AG04450 (cell line): ENCODE data around the gene EIF3F. TPM values are rescaled to one million over a fixed set of nuclear protein-coding genes. Genes with fewer than 3 reads are reported as not detected.

Experiments used
- CTCF ChIA-PET: fragments of 300-600, 350-600 bp; formaldehyde crosslinking; extraction: SDS; loops from one replicate; lab custom pipeline; 2022; ENCODE audit warnings: antibody characterized with exemption, inconsistent platforms; lab: Charles Lee
- POLR2A ChIA-PET: fragments of 350-600 bp; formaldehyde crosslinking; extraction: SDS; loops from one replicate; lab custom pipeline; 2021; ENCODE audit warnings: antibody characterized with exemption, inconsistent platforms; lab: Yijun Ruan, JAX
- DNase-seq: peaks from one replicate; pipeline ENCODE4 v3.0.0-alpha.2; 2011; ENCODE audit warnings: low read depth, low spot score
- H3K27ac ChIP-seq: one replicate; pipeline ENCODE4 v1.5.1; 2012; ENCODE audit warnings: low read depth, low read length, control low read depth
- H3K27me3 ChIP-seq: one replicate; pipeline ENCODE4 v1.6.0; 2012; ENCODE audit warnings: low read length; ENCODE audit not compliant: control insufficient read depth, insufficient read depth
- H3K4me3 ChIP-seq: 2 replicates; pipeline ENCODE4 v1.5.1; 2011; ENCODE audit warnings: mild to moderate bottlenecking, low read depth, low read length, control low read depth
- H3K9me3 ChIP-seq: 2 replicates; pipeline ENCODE4 v1.5.1; 2012; ENCODE audit warnings: low read length; ENCODE audit not compliant: control insufficient read depth, insufficient read depth
- polyA plus RNA-seq: library from polyadenylated mRNA; depleted of rRNA; stranded (reverse); fragments of >200 nt; gene quantifications from 2 replicates; pipeline ENCODE4 v1.2.3, GENCODE V29; 2011
- TF ChIP-seq, protein P1 (sequence below): IDR thresholded peaks from 2 replicates; pipeline ENCODE4 v1.5.1; 2011; ENCODE audit warnings: low read depth, low read length, control low read depth, inconsistent platforms

The EIF3F gene
- polyA plus RNA-seq, 1 experiment = 216 TPM

DNA sequence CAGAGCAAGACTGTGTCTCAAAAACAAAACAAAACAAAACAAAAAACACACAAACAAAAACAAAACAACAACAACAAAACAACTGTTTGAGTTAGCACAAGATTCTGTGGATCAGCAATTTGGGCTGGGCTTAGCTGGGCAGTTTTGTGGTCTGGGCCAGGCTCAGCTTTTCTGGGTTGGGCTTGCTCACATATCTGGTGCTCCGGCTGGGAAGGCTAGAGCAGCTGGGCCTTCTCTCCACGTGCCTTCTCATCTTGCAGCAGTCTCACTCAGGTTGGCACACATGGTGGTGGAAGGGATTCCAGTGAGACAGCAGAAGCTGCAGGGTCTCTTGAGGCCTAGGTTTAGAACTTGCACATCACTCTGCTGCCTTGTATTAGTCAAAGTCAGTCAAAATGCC is 35.7 kb downstream of the EIF3F start:
- POLR2A ChIA-PET = interaction anchor here (0.7 to 1.0 kb wide), 2 partner anchors 10 to 11 kb away, joined by 3 read pairs; no protein-coding TSS in a partner anchor
- Histone ChIP-seq H3K27me3 (no peaks in the 10 kb centered on the region), H3K9me3 (no peaks in the 10 kb centered on the region), H3K4me3 (no peak overlapping the region), H3K27ac (no peak overlapping the region)
- TF ChIP-seq, protein P1, sequence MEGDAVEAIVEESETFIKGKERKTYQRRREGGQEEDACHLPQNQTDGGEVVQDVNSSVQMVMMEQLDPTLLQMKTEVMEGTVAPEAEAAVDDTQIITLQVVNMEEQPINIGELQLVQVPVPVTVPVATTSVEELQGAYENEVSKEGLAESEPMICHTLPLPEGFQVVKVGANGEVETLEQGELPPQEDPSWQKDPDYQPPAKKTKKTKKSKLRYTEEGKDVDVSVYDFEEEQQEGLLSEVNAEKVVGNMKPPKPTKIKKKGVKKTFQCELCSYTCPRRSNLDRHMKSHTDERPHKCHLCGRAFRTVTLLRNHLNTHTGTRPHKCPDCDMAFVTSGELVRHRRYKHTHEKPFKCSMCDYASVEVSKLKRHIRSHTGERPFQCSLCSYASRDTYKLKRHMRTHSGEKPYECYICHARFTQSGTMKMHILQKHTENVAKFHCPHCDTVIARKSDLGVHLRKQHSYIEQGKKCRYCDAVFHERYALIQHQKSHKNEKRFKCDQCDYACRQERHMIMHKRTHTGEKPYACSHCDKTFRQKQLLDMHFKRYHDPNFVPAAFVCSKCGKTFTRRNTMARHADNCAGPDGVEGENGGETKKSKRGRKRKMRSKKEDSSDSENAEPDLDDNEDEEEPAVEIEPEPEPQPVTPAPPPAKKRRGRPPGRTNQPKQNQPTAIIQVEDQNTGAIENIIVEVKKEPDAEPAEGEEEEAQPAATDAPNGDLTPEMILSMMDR = no peak
- DNase-seq = no peak
- CTCF ChIA-PET = interaction anchor here (1.3 to 4.7 kb wide), 4 partner anchors 11 to 76 kb away, joined by 9 to 52 read pairs (median 38); no protein-coding TSS in a partner anchor

DNA sequence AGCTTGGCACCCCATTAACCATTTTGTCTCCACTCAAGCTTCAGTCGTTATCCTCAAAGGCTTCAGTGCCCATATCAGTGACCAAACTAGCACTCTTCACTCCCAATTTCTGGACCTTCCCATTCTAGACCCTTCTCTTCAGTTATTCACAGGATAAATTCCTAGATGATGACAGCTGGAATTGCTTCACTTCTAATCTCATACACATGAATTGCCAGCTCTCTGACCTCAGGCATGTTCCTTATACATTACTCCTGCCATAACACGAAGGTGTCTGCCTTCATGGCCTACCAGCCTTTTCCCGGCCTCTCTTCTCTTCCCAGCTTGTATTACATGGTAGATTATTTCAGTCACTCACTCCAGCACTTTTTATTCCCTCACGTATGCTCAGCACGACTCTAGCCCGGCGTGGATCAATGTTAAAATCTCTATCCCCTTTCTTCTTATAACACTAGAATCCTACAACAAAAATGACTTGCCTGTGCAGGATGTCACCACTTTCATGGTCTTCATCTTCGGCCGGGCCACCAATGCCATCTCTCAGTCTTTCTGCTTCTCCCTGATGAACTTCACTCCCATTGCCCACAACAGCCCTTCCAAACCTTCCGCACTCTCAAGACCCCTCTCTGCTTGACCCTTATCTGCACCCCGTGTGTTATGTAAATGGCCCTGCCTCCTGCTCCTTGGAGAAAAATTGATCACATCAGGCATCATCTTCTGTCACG is 36.9 kb downstream of the EIF3F start:
- H3K4me3 ChIP-seq = no peak overlapping the region
- H3K9me3 ChIP-seq = no peaks in the 10 kb centered on the region
- ChIA-PET POLR2A (interaction anchor here (1.0 kb wide), 1 partner anchor 9 kb away, joined by 3 read pairs; no protein-coding TSS in a partner anchor), CTCF (interaction anchor here (1.3 to 4.7 kb wide), 4 partner anchors 10 to 75 kb away, joined by 9 to 52 read pairs (median 38); no protein-coding TSS in a partner anchor)
- no peak for DNase-seq
- TF ChIP-seq, protein P1 = no peak
- no peak overlapping the region for H3K27ac ChIP-seq
- no peaks in the 10 kb centered on the region for H3K27me3 ChIP-seq

DNA sequence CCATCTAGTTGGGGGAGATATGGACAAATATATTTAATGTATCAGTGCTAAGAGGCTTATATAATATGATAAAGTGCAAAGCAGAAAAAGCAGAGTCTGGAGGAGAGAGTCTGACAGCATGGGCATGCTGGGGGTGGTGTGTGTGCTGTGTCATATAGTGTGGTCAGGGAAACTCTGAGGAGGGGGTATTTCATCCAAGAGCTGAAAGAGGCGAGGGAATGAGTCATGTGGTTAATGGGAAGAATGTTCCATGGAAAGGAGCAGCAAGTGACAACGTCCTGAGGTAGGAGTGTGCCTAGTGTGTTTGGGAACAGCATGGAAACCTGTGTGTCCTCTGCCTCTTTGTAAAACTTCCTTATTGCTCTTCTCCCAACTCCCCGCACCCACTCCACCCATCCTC is 38.0 kb downstream of the EIF3F start:
- CTCF ChIA-PET = interaction anchor here (1.0 to 4.7 kb wide), 2 partner anchors 9 to 74 kb away, joined by 3 to 46 read pairs; no protein-coding TSS in a partner anchor
- H3K27ac ChIP-seq = no peak overlapping the region
- TF ChIP-seq, protein P1 = no peak
- H3K9me3 ChIP-seq = no peaks in the 10 kb centered on the region
- no peak for DNase-seq
- no peak overlapping the region for H3K4me3 ChIP-seq
- POLR2A ChIA-PET = no interaction called here
- no peaks in the 10 kb centered on the region for H3K27me3 ChIP-seq

DNA sequence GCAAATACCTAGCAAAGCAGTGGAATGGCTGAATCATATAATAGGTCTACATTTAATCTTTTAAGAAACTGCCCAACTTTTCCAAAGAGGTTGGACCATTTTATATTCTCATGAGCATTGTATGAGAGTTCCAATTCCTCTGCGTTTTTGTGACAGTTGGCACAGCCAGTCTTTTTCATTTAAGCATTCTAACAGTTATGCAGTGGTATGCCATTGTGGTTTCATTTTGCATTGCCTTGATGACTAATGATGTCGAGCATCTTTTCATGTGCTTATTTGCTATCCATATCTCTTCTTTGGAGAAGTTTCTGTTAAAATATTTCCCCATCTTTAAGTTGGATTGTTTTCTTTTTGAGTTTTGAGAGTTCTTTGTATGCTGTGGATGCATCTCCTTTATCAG is 38.7 kb downstream of the EIF3F start:
- Histone ChIP-seq H3K27ac (no peak overlapping the region), H3K4me3 (no peak overlapping the region), H3K9me3 (no peaks in the 10 kb centered on the region), H3K27me3 (no peaks in the 10 kb centered on the region)
- ChIA-PET CTCF (interaction anchor here (1.0 kb wide), 1 partner anchor 73 kb away, joined by 3 read pairs; no protein-coding TSS in a partner anchor), POLR2A (no interaction called here)
- DNase-seq = no peak
- TF ChIP-seq, protein P1 = no peak

DNA sequence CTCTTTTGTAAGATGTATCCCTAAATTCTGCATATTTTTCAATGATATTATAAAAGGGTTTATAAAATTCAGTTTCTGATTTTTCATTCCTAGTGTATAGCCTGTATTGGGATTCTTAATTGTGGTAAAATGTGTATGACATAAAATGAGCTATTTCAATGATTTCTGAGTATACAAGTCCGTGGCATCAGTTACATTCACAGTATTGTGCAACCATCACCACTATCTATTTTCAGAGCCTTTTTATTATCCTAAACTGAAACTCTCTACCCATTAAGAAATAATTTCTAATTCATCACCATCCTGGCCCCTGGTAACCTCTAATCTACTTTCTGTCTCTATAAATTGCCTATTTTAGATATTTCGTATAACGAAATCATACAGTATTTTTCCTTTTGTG is 39.8 kb downstream of the EIF3F start:
- ChIA-PET POLR2A (no interaction called here), CTCF (interaction anchor here (0.7 to 9.5 kb wide), 4 partner anchors 21 to 79 kb away, joined by 3 to 384 read pairs (median 6); no protein-coding TSS in a partner anchor)
- Histone ChIP-seq H3K27ac (no peak overlapping the region), H3K4me3 (no peak overlapping the region), H3K27me3 (no peaks in the 10 kb centered on the region), H3K9me3 (no peaks in the 10 kb centered on the region; the same call in 1 of the 2 replicates)
- no peak for DNase-seq
- TF ChIP-seq, protein P1 = no peak
